IMR-90 (cell line): ENCODE results near the gene OR7C2. TPM values are rescaled to one million over a fixed set of nuclear protein-coding genes. Genes with fewer than 3 reads are reported as not detected.

Source experiments
- ATAC-seq: fragments of 200-7000 bp; cut with Tn5 transposase; 2 replicates; pipeline ENCODE4 v1.9.1; 2020; ENCODE audit warnings: low read depth, mild to moderate bottlenecking, moderate library complexity
- BruUV-seq: library from RNA; stranded (reverse); fragments of 400-500 nt; replicated peaks from 2 replicates; lab custom pipeline; 2021; lab: Mats Ljungman, UMichigan
- CTCF ChIA-PET: fragments of 300-600 bp; formaldehyde crosslinking; extraction: SDS; loops from one replicate; lab custom pipeline; 2021; ENCODE audit warnings: antibody characterized with exemption; lab: Yijun Ruan, JAX
- POLR2A ChIA-PET: fragments of 300-600 bp; sonication (Branson Sonifier 250); formaldehyde crosslinking; loops from one replicate; lab custom pipeline; 2022; ENCODE audit warnings: antibody characterized with exemption; ENCODE audit not compliant: unreplicated experiment; lab: Charles Lee
- DNase-seq: peaks from one replicate; pipeline ENCODE4 v3.0.0; 2013
- H2AFZ ChIP-seq: replicated peaks from 2 replicates; pipeline ENCODE3; 2013; ENCODE audit warnings: low read length, mild to moderate bottlenecking; ENCODE audit not compliant: poor library complexity
- H2AK5ac ChIP-seq: 2 replicates; pipeline ENCODE4 v1.6.1; 2013; ENCODE audit warnings: low read depth, low read length, inconsistent platforms
- H2AK9ac ChIP-seq: replicated peaks from 2 replicates; pipeline ENCODE3; 2013; ENCODE audit warnings: mild to moderate bottlenecking, low read depth, low read length, moderate library complexity; ENCODE audit not compliant: poor library complexity
- H2BK120ac ChIP-seq: 2 replicates; pipeline ENCODE4 v1.6.1; 2013; ENCODE audit warnings: low read depth, low read length, inconsistent platforms
- H2BK15ac ChIP-seq: 3 replicates; pipeline ENCODE4 v1.6.1; 2013; ENCODE audit warnings: low read depth, low read length, inconsistent platforms
- H2BK20ac ChIP-seq: 2 replicates; pipeline ENCODE4 v1.6.1; 2013; ENCODE audit warnings: low read depth, mild to moderate bottlenecking, inconsistent platforms, low read length, moderate library complexity
- H2BK5ac ChIP-seq: 2 replicates; pipeline ENCODE4 v1.6.1; 2013; ENCODE audit warnings: mild to moderate bottlenecking, low read depth, low read length, inconsistent platforms; ENCODE audit not compliant: poor library complexity, severe bottlenecking
- H3K14ac ChIP-seq: replicated peaks from 2 replicates; pipeline ENCODE4 v1.6.1; 2013; ENCODE audit warnings: low read depth, low read length, inconsistent platforms
- H3K18ac ChIP-seq: 2 replicates; pipeline ENCODE4 v1.6.1; 2013; ENCODE audit warnings: low read depth, low read length, control low read depth
- H3K23ac ChIP-seq: 2 replicates; pipeline ENCODE4 v1.6.1; 2013; ENCODE audit warnings: low read depth, low read length, inconsistent platforms
- H3K27ac ChIP-seq: 2 replicates; pipeline ENCODE4 v1.5.1; 2013; ENCODE audit warnings: mild to moderate bottlenecking, control low read depth, low read length; ENCODE audit not compliant: insufficient read depth
- H3K27me3 ChIP-seq: 2 replicates; pipeline ENCODE4 v1.6.1; 2013; ENCODE audit warnings: low read length; ENCODE audit not compliant: control insufficient read depth, insufficient read depth
- H3K36me3 ChIP-seq: 2 replicates; pipeline ENCODE4 v1.6.1; 2013; ENCODE audit warnings: low read length, mixed read lengths; ENCODE audit not compliant: control insufficient read depth, insufficient read depth
- H3K4ac ChIP-seq: 2 replicates; pipeline ENCODE4 v1.6.1; 2013; ENCODE audit warnings: low read depth, low read length, inconsistent platforms
- H3K4me1 ChIP-seq: 2 replicates; pipeline ENCODE4 v1.6.1; 2013; ENCODE audit warnings: low read length, mixed read lengths; ENCODE audit not compliant: control insufficient read depth, insufficient read depth
- H3K4me2 ChIP-seq: 2 replicates; pipeline ENCODE4 v1.6.1; 2013; ENCODE audit warnings: low read depth, mild to moderate bottlenecking, control low read depth, low read length, moderate library complexity
- H3K4me3 ChIP-seq: 2 replicates; pipeline ENCODE4 v1.5.1; 2013; ENCODE audit warnings: low read depth, mild to moderate bottlenecking, control low read depth, low read length, moderate library complexity; ENCODE audit not compliant: insufficient read depth
- H3K56ac ChIP-seq: 2 replicates; pipeline ENCODE4 v1.6.1; 2013; ENCODE audit warnings: low read length, inconsistent platforms; ENCODE audit not compliant: insufficient read depth; ENCODE audit errors: extremely low read depth
- H3K79me1 ChIP-seq, 2 experiments: 2 replicates each; pipeline ENCODE4 v1.6.1; 2013; ENCODE audit warnings: low read length in 2 of 2, inconsistent platforms in 1 of 2, low read depth in 1 of 2
- H3K9ac ChIP-seq: 2 replicates; pipeline ENCODE4 v1.6.1; 2013; ENCODE audit warnings: low read depth, low read length, control low read depth
- H3K9me1 ChIP-seq: 2 replicates; pipeline ENCODE4 v1.6.1; 2013; ENCODE audit warnings: low read length, inconsistent platforms; ENCODE audit not compliant: insufficient read depth
- H3K9me3 ChIP-seq: 2 replicates; pipeline ENCODE4 v1.6.1; 2013; ENCODE audit warnings: low read length; ENCODE audit not compliant: control insufficient read depth, insufficient read depth
- H4K20me1 ChIP-seq: 2 replicates; pipeline ENCODE4 v1.6.1; 2013; ENCODE audit warnings: low read length, inconsistent platforms; ENCODE audit not compliant: insufficient read depth
- H4K5ac ChIP-seq: 2 replicates; pipeline ENCODE4 v1.6.1; 2013; ENCODE audit warnings: mild to moderate bottlenecking, low read depth, low read length, control low read depth
- H4K8ac ChIP-seq, 2 experiments: 2 replicates each; pipeline ENCODE4 v1.6.1; 2013; ENCODE audit warnings: low read depth in 2 of 2, low read length in 2 of 2, control low read depth in 1 of 2, inconsistent platforms in 1 of 2
- H4K91ac ChIP-seq: 2 replicates; pipeline ENCODE4 v1.6.1; 2013; ENCODE audit warnings: low read depth, low read length, inconsistent platforms; ENCODE audit not compliant: insufficient read depth
- BHLHE40 ChIP-seq: fragments of 150-350 bp; IDR thresholded peaks from 2 replicates; pipeline ENCODE4 v1.6.1; 2016; ENCODE audit warnings: mild to moderate bottlenecking, low read depth, low read length
- CHD1 ChIP-seq: IDR thresholded peaks from 2 replicates; pipeline ENCODE4 v1.6.1; 2012; ENCODE audit warnings: low read depth, low read length, improper control_type of control experiment
- POLR2A ChIP-seq: IDR thresholded peaks from 2 replicates; pipeline ENCODE4 v1.6.1; 2012; ENCODE audit warnings: mild to moderate bottlenecking, low read depth, low read length
- RCOR1 ChIP-seq: IDR thresholded peaks from 2 replicates; pipeline ENCODE4 v1.6.1; 2012; ENCODE audit warnings: mild to moderate bottlenecking, low read length, improper control_type of control experiment; ENCODE audit not compliant: insufficient replicate concordance
- WGBS, 2 experiments: methylation state at CpG; one replicate each; pipeline versions ENCODE4 v1.1.5 to v1.1.7; 2013; ENCODE audit warnings: missing lambda C conversion rate in 2 of 2; ENCODE audit not compliant: insufficient read length in 1 of 2; ENCODE audit errors: extremely low coverage in 2 of 2; 5-methylcytosine and 5-hydroxymethylcytosine counted together
- dilution Hi-C: fragments of 300-500 bp; cut with HindIII; formaldehyde crosslinking; loops from one replicate; pipeline ENCODE4 v1.14.3; 2018; ENCODE audit warnings: low sequenced_read_pairs; ENCODE audit not compliant: unreplicated experiment
- in situ Hi-C: fragments of 300-500 bp; cut with MboI; formaldehyde crosslinking; loops from 3 replicates; pipeline ENCODE4 v1.14.3; 2019; ENCODE audit warnings: low sequenced_read_pairs, inconsistent platforms, mixed read lengths
- intact Hi-C: fragments of 100-400 bp; cut with micrococcal nuclease; formaldehyde crosslinking; loops from 2 replicates; pipeline ENCODE4 v1.10.0; 2022
- polyA plus RNA-seq, 3 experiments: library from polyadenylated mRNA; depleted of rRNA; stranded (reverse); fragments of >200 nt; gene quantifications; 2 replicates each; pipeline ENCODE4 v1.2.3, GENCODE V29; 2012; ENCODE audit warnings: low replicate concordance in 1 of 3
- total RNA-seq: library from RNA; depleted of rRNA; stranded (reverse); fragments of >200 nt; gene quantifications from 2 replicates; pipeline ENCODE4 v1.2.3, GENCODE V29; 2012
- TF ChIP-seq, protein P1 (sequence below): fragments of 150-350 bp; IDR thresholded peaks from 2 replicates; pipeline ENCODE4 v1.6.1; 2017; ENCODE audit warnings: mild to moderate bottlenecking, antibody characterized with exemption, low read length, low read depth

Gene OR7C2
- total and polyA plus RNA-seq, 2 of the 4 experiments (the other 2 are of a cell fraction), result not detected

- no peak overlapping the region for H3K18ac ChIP-seq
- H4K91ac ChIP-seq, result no peak overlapping the region
- dilution Hi-C loops, result no loop called here
- no peak overlapping the region for H2AK5ac ChIP-seq
- no peak overlapping the region for H3K4ac ChIP-seq
- no peak overlapping the region for H3K4me2 ChIP-seq
- ATAC-seq (no peak), DNase-seq (no peak)
- H3K23ac ChIP-seq, result no peak overlapping the region
- no peak overlapping the region for H3K56ac ChIP-seq
- no peak overlapping the region for H3K4me3 ChIP-seq
- no peaks in the 10 kb centered on the region for H3K4me1 ChIP-seq
- H3K9me1 ChIP-seq, result no peaks in the 10 kb centered on the region
- H3K36me3 ChIP-seq, result no peaks in the 10 kb centered on the region
- no peak overlapping the region for H3K9ac ChIP-seq
- H4K20me1 ChIP-seq, result no peaks in the 10 kb centered on the region
- no TSS peak for BruUV-seq
- no peak overlapping the region for H2BK5ac ChIP-seq
- no peak overlapping the region for H3K14ac ChIP-seq
- H2AK9ac ChIP-seq, result no peak overlapping the region
- peaks cover 28% of the 10 kb centered on the region for H3K9me3 ChIP-seq
- no peak overlapping the region for H2AFZ ChIP-seq
- H4K8ac ChIP-seq, result no peak overlapping the region
- no peak overlapping the region for H4K5ac ChIP-seq
- no peak overlapping the region for H2BK15ac ChIP-seq
- H2BK120ac ChIP-seq, result no peak overlapping the region
- H3K79me1 ChIP-seq, result no peaks in the 10 kb centered on the region
- no peak overlapping the region for H3K27ac ChIP-seq
- TF ChIP-seq, protein P1, sequence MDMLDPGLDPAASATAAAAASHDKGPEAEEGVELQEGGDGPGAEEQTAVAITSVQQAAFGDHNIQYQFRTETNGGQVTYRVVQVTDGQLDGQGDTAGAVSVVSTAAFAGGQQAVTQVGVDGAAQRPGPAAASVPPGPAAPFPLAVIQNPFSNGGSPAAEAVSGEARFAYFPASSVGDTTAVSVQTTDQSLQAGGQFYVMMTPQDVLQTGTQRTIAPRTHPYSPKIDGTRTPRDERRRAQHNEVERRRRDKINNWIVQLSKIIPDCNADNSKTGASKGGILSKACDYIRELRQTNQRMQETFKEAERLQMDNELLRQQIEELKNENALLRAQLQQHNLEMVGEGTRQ, result no peak
- TF ChIP-seq BHLHE40, result no peak
- no peak for TF ChIP-seq POLR2A
- no peak for TF ChIP-seq RCOR1
- no peak for TF ChIP-seq CHD1
- POLR2A ChIA-PET, result no interaction called here
- in situ Hi-C loops, result no loop called here
- intact Hi-C loops, result no loop called here
- CTCF ChIA-PET, result no interaction called here
- 23% methylated on average over 2 of the region's 11 CpGs; no CpG with 5 or more reads in 1 of the 2 experiments for WGBS, 2 experiments
- no peaks in the 10 kb centered on the region for H3K27me3 ChIP-seq
- H2BK20ac ChIP-seq, result no peak overlapping the region
Observed at GRCh38 chr19:14952767-14953166, 11.5 kb downstream of the OR7C2 start.
